D721Med (cell line): ENCODE measurements around the gene EIF4H.

Experiments
- DNase-seq: peaks from one replicate; pipeline ENCODE4 v3.0.0; 2011; ENCODE audit warnings: low spot score; ENCODE audit not compliant: insufficient read length
- FAIRE-seq: peaks from 2 replicates; lab custom pipeline; 2011; peaks lifted over from hg19 to GRCh38; lab: Jason Lieb, UNC
- CTCF ChIP-seq: IDR thresholded peaks from 2 replicates; pipeline ENCODE4 v1.5.1; 2012; ENCODE audit warnings: mild to moderate bottlenecking, control low read depth; ENCODE audit not compliant: insufficient read depth; ENCODE audit errors: missing control alignments

Gene EIF4H

DNA sequence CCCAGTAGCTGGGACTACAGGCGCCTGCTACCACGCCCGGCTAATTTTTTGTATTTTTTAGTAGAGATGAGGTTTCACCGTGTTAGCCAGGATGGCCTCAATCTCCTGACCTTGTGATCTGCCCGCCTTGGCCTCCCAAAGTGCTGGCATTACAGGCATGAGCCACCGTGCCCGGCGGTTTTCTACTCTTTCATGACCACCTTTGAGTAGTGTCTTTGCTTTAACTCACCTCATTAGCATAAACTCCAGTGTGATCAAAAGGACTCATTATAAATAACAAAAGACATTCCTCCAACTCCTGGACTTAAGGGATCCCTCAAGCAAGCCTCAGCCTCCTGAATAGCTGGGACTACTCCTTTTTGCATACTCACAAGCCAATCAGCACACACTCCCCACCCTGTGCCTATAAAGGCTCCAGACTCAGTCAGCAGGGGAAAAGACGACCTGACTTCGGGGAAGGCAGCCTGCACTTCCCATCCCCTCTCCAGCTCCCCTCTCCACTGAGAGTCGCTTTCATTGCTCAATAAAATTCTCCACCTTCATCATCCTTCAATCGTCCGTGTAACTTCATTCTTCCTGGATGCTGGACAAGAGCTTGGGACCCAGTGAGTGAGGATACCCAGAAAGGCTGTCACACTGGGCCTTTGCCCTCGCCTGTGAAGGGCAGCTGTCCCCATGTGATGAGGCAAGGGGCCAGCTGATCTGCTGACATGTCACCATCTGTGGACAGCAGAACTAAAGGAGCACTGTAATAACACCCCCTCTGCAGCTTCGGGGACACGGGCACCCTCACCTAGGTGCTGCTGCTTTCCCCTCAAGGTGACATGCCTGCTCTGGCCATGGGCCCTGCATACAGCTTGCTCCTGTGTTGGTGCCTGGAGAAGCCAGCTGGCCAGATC lies 35.0 kb upstream of the EIF4H start:
- no peak for TF ChIP-seq CTCF
- DNase-seq (no peak), FAIRE-seq (no peak)

DNA sequence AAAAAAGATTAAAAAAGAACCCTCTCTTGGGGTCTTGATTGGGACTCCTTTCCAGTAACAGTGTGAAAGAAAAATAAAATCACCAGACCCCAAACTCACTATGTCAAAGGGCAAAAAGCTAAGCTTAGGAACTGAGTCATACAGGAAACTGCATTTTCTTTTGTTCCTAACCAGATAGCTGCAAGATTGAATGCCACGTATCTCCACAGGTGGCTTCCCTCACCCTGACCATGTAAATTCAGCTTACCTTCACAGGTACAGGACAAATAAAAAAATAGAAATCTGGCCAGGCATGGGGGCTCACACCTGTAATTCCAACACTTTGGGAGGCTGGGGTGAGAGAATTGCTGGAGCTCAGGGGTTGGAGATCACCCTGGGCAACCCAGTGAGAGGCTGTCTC lies 32.5 kb upstream of the EIF4H start:
- FAIRE-seq: no peak
- no peak for DNase-seq
- no peak for TF ChIP-seq CTCF

DNA sequence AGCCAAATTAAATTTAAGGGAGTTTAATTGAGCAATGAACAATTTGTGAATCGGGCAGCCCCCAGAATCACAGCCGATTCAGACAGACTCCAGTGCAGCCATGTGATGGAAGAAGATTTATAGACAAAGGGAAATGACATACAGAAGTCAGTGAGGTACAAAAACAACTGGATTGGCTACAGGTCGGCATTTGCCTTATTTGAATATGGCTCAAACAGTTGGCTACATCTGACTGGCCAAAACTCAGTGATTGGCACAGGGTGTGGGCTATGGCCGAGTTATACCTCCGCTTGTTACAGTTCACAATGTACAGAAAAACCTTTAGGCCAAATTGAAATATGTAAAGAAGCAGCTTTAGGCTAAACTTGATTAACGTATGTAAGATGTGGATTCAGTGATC lies 30.8 kb upstream of the EIF4H start:
- FAIRE-seq (no peak), DNase-seq (no peak)
- no peak for TF ChIP-seq CTCF

GRCh38 chr7:74148491-74148890 lies 25.7 kb upstream of the EIF4H start:
- TF ChIP-seq CTCF: no peak
- no peak for DNase-seq
- FAIRE-seq: no peak

DNA sequence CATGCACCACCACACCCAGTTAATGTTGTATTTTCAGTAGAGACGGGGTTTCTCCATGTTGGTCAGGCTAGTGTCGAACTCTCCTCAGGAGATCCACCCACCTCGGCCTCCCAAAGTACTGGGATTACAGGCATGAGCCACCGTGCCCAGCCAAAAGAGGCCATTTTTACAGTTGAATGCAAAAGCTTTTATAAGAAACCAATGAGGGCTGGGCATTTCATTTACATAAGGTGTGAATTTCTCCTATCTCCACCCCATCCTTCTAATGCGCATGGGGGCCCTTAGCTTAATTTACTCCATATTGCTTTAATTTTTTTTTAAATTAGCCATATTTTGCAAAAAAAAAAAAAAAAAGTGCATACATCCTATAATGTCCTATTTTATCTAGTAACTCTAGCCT lies 25.1 kb upstream of the EIF4H start:
- DNase-seq (no peak), FAIRE-seq (no peak)
- no peak for TF ChIP-seq CTCF

DNA sequence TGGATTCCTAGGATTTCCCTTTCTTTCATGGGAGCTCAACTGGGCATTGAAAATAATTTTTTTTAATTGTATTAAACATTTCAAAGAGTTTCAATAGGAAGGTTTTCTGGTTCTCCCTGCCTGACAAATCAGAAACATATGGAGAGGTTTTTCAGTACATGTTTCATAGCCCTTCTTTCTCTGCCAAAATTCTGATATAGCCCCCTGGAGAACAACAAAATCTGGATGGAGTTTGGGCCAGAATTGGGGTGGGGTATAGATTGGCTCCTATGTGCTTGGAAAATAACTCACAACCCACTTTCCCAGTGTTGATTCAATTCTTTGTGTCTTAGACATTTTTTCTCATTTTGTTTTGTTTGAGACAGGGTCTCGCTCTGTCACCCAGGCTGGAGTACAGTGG lies 24.6 kb upstream of the EIF4H start:
- TF ChIP-seq CTCF: no peak
- no peak for DNase-seq
- FAIRE-seq: no peak

DNA sequence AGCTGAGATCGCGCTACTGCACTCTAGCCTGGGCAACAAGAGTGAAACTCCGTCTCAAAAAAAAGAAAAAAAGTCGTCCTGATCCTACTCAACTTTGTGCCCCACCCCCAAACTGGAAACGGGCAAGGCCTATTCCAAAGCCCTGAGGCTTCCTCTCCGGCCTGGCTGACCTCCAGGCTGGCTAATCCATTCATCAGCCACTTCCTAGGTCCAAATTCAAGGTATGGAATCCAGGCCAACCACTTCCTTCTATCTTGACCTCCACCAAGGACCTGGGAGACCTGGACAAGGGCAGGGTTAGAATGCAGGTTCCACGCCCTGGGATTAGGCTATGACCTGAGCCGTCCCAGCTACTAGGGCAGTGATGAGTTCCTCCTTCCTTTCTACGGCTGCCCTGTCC lies 20.4 kb upstream of the EIF4H start:
- FAIRE-seq (no peak), DNase-seq (no peak)
- no peak for TF ChIP-seq CTCF
